Measurements from ENCODE around the gene HSPA1A. TPM values are rescaled to one million over a fixed set of nuclear protein-coding genes. Genes with fewer than 3 reads are reported as not detected.

Gene HSPA1A
- total and polyA plus RNA-seq, 2 donors = 152 to 374 TPM

- no peak for DNase-seq (ENCODE audit: extremely low spot score)
- H3K36me3 ChIP-seq (ENCODE audit: insufficient read depth) = no peaks in the 10 kb centered on the region
- WGBS = 15% methylated on average over 15 of the region's 15 CpGs
- H3K4me3 ChIP-seq (ENCODE audit: low read depth, low read length) = no peak within 1 kb of the TSS
- no peak within 1 kb of the TSS for H3K27ac ChIP-seq (ENCODE audit: low read depth)
- H3K4me1 ChIP-seq (ENCODE audit: insufficient read depth) = no peaks in the 10 kb centered on the region
Observed at GRCh38 chr6:31776989-31777666, 38.2 kb upstream of the HSPA1A start, which contains the start of gene VWA7. Gene VWA7 (minus strand): TSS chr6:31777328. CDS start chr6:31776779, 549 bp downstream.

GRCh38 chr6:31777667-31778050, 37.7 kb upstream of the HSPA1A start:
- Histone ChIP-seq H3K4me3 (ENCODE audit: low read depth, low read length) (no peak overlapping the region), H3K4me1 (ENCODE audit: insufficient read depth) (no peaks in the 10 kb centered on the region), H3K27ac (ENCODE audit: low read depth) (no peak overlapping the region), H3K36me3 (ENCODE audit: insufficient read depth) (no peaks in the 10 kb centered on the region)
- 94% methylated on average over 5 of the region's 5 CpGs for WGBS
- no peak for DNase-seq (ENCODE audit: extremely low spot score)

DNA sequence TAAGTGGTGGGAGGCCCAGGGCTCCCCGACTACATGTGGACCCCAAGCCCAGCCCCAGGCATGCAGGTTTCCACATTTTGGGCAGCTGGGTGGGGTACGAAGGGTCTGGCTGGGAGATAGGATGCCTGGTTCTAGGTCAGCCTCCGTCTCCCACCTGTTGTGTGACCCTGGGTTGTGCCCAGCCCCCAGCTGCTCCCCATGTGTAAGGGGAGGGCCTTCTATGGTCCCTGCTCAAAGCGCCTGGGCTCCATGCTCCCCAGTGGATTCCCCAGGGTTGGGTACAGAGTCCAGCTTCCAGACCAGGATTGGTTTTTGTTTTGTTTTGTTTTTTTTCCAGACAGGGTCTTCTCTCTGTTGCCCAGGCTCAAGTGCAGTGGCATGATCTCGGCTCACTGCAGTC, 37.1 kb upstream of the HSPA1A start:
- no peaks in the 10 kb centered on the region for H3K4me1 ChIP-seq (ENCODE audit: insufficient read depth)
- no peak overlapping the region for H3K27ac ChIP-seq (ENCODE audit: low read depth)
- H3K36me3 ChIP-seq (ENCODE audit: insufficient read depth) = no peaks in the 10 kb centered on the region
- DNase-seq (ENCODE audit: extremely low spot score) = no peak
- WGBS = 93% methylated on average over 5 of the region's 5 CpGs
- H3K4me3 ChIP-seq (ENCODE audit: low read depth, low read length) = no peak overlapping the region

- H3K4me3 ChIP-seq (ENCODE audit: low read depth, low read length) = no peak overlapping the region
- H3K27ac ChIP-seq (ENCODE audit: low read depth) = no peak overlapping the region
- no peaks in the 10 kb centered on the region for H3K36me3 ChIP-seq (ENCODE audit: insufficient read depth)
- DNase-seq (ENCODE audit: extremely low spot score) = no peak
- 93% methylated on average over 43 of the region's 43 CpGs for WGBS
- no peaks in the 10 kb centered on the region for H3K4me1 ChIP-seq (ENCODE audit: insufficient read depth)
Observed at GRCh38 chr6:31778999-31779885, 36.1 kb upstream of the HSPA1A start.

DNA sequence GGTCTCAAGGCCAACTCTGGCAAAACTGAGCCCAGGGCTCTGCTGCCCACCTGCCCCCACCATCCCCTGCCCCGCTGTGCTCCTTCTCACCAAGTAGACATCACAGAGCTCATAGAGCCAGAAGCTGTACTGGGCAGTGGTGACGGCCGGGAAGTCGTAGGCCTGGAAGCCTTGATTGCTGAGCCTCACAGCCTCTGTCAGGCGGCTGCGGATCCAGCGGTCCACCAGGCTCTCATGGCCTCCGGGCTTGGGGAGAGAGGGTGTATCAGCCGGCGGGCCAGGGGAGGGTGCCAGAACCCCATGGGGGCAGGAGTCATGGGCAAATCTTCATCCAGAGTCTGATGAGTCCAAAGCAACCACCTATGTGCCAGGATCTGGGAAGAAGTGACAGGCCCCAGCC, 35.4 kb upstream of the HSPA1A start:
- Histone ChIP-seq H3K27ac (ENCODE audit: low read depth) (no peak overlapping the region), H3K36me3 (ENCODE audit: insufficient read depth) (no peaks in the 10 kb centered on the region), H3K4me3 (ENCODE audit: low read depth, low read length) (no peak overlapping the region), H3K4me1 (ENCODE audit: insufficient read depth) (no peaks in the 10 kb centered on the region)
- 94% methylated on average over 10 of the region's 10 CpGs for WGBS
- no peak for DNase-seq (ENCODE audit: extremely low spot score)

- Histone ChIP-seq H3K4me3 (ENCODE audit: low read depth, low read length) (no peak overlapping the region), H3K36me3 (ENCODE audit: insufficient read depth) (no peaks in the 10 kb centered on the region), H3K4me1 (ENCODE audit: insufficient read depth) (no peaks in the 10 kb centered on the region), H3K27ac (ENCODE audit: low read depth) (no peak overlapping the region)
- no peak for DNase-seq (ENCODE audit: extremely low spot score)
- WGBS = 89% methylated on average over 20 of the region's 20 CpGs
Observed at GRCh38 chr6:31780507-31781243, 34.7 kb upstream of the HSPA1A start.

DNA sequence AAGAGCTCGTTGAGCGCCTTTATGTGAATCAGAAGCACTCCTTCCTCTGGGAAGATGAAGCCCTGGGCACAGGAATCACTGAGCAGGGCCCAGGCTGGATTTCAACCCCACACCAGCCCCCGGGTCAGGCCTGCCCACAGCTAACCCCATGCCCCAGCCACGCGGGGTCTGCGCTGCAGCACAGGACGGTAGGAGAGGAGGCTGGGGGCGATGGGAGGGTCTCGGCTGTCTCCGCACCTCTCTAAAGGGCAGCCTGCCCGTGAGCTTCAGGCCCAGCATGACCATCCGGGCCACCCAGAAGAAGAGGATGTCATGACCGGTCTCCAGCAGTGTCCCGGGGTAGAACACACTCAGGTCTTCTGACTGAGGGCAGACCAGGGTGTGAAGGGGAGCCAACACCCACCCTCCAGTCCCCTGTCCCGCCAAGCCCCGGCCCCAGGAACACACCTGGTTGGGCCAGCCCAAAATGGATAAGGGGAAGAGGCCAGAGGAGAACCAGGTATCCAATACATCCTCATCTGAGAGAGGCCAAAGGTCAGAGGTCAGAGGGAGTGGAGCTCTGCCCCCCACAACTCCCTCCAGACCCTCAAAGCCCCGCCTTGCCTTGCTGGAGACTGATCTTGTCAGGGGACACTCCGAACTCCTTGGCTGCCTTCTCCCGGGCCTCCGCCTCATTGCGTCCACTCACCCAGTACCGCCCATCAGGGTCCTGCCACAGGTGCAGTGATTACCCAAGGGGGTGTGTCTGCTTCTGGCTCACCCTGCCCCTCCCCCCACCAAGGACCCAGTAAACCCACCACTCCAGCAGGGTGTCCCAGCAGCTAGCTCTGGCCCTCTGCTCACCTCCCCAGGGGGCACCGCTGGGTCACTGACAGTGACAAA, 33.9 kb upstream of the HSPA1A start:
- Histone ChIP-seq H3K36me3 (ENCODE audit: insufficient read depth) (no peaks in the 10 kb centered on the region), H3K27ac (ENCODE audit: low read depth) (no peak overlapping the region), H3K4me1 (ENCODE audit: insufficient read depth) (no peaks in the 10 kb centered on the region), H3K4me3 (ENCODE audit: low read depth, low read length) (no peak overlapping the region)
- no peak for DNase-seq (ENCODE audit: extremely low spot score)
- 94% methylated on average over 23 of the region's 23 CpGs for WGBS

- WGBS = 92% methylated on average over 32 of the region's 32 CpGs
- H3K4me3 ChIP-seq (ENCODE audit: low read depth, low read length) = no peak overlapping the region
- H3K27ac ChIP-seq (ENCODE audit: low read depth) = no peak overlapping the region
- no peak for DNase-seq (ENCODE audit: extremely low spot score)
- no peaks in the 10 kb centered on the region for H3K36me3 ChIP-seq (ENCODE audit: insufficient read depth)
- no peaks in the 10 kb centered on the region for H3K4me1 ChIP-seq (ENCODE audit: insufficient read depth)
Observed at GRCh38 chr6:31782126-31782855, 33.1 kb upstream of the HSPA1A start.

DNA sequence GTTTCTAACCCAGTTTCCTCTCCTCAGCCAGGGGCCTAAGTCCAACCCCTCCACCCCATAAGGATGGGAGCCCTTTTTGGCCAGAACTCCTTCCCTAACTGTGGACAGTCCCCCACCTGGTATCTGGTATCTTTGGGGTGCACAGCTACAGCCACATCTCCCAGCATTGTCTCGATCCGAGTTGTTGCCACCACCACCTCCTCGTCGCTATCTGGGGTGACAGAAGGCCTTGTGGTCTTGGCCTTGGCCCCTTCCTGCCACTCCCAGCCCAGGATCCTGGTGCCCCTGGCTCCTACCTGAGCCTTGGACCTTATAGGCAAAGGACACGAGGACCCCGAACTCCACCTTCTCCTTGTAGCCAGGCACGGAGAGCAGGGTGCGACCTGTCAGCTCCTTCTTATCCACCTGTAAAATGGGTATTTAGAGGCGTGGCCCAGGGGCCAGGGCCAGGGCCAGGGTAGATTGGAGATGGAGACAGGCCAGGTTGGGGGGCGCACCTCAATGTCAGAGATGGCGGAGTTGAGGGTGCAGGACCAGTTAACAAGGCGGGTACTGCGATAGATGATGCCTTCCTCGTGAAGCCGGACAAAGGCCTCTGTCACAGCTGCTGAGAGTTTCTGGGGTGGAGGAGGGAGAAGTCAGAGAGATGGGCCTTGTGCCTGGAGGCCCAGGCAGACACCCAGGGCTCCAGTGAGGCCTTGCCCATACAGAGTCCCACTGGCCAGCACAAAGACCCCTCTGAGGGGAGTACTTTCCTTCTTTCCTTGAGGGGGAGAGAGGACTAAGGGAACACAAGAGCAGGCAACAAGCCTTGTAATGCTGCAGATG, 31.0 kb upstream of the HSPA1A start:
- whole genome bisulfite sequencing = 94% methylated on average over 15 of the region's 15 CpGs
- Histone ChIP-seq H3K36me3 (ENCODE audit: insufficient read depth) (no peaks in the 10 kb centered on the region), H3K4me3 (ENCODE audit: low read depth, low read length) (no peak overlapping the region), H3K27ac (ENCODE audit: low read depth) (no peak overlapping the region), H3K4me1 (ENCODE audit: insufficient read depth) (no peaks in the 10 kb centered on the region)
- DNase-seq (ENCODE audit: extremely low spot score) = no peak

- no peaks in the 10 kb centered on the region for H3K4me1 ChIP-seq (ENCODE audit: insufficient read depth)
- no peak overlapping the region for H3K4me3 ChIP-seq (ENCODE audit: low read depth, low read length)
- DNase-seq (ENCODE audit: extremely low spot score) = no peak
- 97% methylated on average over 11 of the region's 11 CpGs for WGBS
- no peak overlapping the region for H3K27ac ChIP-seq (ENCODE audit: low read depth)
- no peaks in the 10 kb centered on the region for H3K36me3 ChIP-seq (ENCODE audit: insufficient read depth)
Observed at GRCh38 chr6:31785475-31785874, 29.9 kb upstream of the HSPA1A start.

GRCh38 chr6:31791324-31792089, 23.8 kb upstream of the HSPA1A start:
- Histone ChIP-seq H3K36me3 (ENCODE audit: insufficient read depth) (no peaks in the 10 kb centered on the region), H3K27ac (ENCODE audit: low read depth) (no peak overlapping the region), H3K4me3 (ENCODE audit: low read depth, low read length) (no peak overlapping the region), H3K4me1 (ENCODE audit: insufficient read depth) (no peaks in the 10 kb centered on the region)
- WGBS = 70% methylated on average over 12 of the region's 12 CpGs
- no peak for DNase-seq (ENCODE audit: extremely low spot score)
